22Rv1 (cell line): ENCODE data around the gene ARMC9.

Source experiments
- H3K27ac ChIP-seq: fragments of 450-650 bp; 2 replicates; pipeline ENCODE4 v1.5.1; 2017
- ZFX ChIP-seq: fragments of 450-650 bp; IDR thresholded peaks from 2 replicates; pipeline ENCODE4 v1.6.1; 2017; ENCODE audit warnings: antibody characterized with exemption, borderline replicate concordance
- TF ChIP-seq, protein P1 (sequence below): fragments of 450-650 bp; IDR thresholded peaks from 2 replicates; pipeline ENCODE4 v1.5.1; 2017; ENCODE audit warnings: mild to moderate bottlenecking

The ARMC9 gene

GRCh38 chr2:231163414-231164095 is 34.9 kb upstream of the ARMC9 start:
- no peak overlapping the region for H3K27ac ChIP-seq
- no peak for TF ChIP-seq ZFX
- TF ChIP-seq, protein P1, sequence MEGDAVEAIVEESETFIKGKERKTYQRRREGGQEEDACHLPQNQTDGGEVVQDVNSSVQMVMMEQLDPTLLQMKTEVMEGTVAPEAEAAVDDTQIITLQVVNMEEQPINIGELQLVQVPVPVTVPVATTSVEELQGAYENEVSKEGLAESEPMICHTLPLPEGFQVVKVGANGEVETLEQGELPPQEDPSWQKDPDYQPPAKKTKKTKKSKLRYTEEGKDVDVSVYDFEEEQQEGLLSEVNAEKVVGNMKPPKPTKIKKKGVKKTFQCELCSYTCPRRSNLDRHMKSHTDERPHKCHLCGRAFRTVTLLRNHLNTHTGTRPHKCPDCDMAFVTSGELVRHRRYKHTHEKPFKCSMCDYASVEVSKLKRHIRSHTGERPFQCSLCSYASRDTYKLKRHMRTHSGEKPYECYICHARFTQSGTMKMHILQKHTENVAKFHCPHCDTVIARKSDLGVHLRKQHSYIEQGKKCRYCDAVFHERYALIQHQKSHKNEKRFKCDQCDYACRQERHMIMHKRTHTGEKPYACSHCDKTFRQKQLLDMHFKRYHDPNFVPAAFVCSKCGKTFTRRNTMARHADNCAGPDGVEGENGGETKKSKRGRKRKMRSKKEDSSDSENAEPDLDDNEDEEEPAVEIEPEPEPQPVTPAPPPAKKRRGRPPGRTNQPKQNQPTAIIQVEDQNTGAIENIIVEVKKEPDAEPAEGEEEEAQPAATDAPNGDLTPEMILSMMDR, result no peak

DNA sequence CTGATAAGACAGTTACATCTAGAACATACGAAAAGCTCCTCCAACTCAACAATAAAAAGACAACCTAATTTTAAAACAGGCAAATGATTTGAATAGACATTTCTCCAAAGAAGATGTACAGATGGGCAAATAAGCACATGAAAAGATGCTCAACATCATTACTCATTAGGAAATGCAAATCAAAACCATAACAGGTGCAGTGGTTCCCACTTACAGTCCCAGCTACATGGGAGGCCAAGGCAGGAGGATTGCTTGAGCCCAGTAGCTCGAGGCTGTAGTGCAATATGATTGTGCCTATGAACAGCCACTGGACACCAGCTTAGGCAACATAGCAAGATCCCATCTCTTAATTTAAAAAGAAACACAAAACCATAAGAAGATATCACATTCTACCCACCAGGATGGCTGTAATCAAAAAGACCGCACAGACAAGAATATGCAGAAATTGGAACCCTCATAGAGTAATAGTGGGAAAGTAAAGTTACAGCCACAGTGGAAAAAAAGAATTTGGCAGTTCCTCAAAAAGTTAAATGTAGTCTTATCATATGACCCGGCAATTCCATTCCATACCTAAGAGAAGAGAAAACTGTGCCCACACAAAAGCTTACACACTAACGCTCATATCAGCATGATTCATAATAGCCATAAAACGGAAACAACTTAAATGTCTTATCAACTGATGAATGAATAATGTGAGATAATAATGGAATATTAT is 30.5 kb upstream of the ARMC9 start:
- no peak overlapping the region for H3K27ac ChIP-seq
- no peak for TF ChIP-seq ZFX
- TF ChIP-seq, protein P1, result no peak

- TF ChIP-seq ZFX, result no peak
- TF ChIP-seq, protein P1, result no peak
- no peak overlapping the region for H3K27ac ChIP-seq
Measured at GRCh38 chr2:231168460-231169139, 29.8 kb upstream of the ARMC9 start.

GRCh38 chr2:231169488-231169887 is 28.9 kb upstream of the ARMC9 start:
- TF ChIP-seq, protein P1, result no peak
- no peak for TF ChIP-seq ZFX
- no peak overlapping the region for H3K27ac ChIP-seq

GRCh38 chr2:231170055-231170454 is 28.4 kb upstream of the ARMC9 start:
- TF ChIP-seq ZFX, result no peak
- TF ChIP-seq, protein P1, result no peak
- no peak overlapping the region for H3K27ac ChIP-seq

GRCh38 chr2:231172025-231172424 is 26.4 kb upstream of the ARMC9 start:
- TF ChIP-seq ZFX, result no peak
- TF ChIP-seq, protein P1, result no peak

More at GRCh38 chr2:231172025-231172424, 26.4 kb upstream of the ARMC9 start:
- no peak overlapping the region for H3K27ac ChIP-seq
